Cardiac septum (tissue), 1 donor: ENCODE measurements around the gene UNC13A. TPM values are rescaled to one million over a fixed set of nuclear protein-coding genes. Genes with fewer than 3 reads are reported as not detected.

Experiments used
- DNase-seq: peaks from one replicate; pipeline ENCODE4 v3.0.0-alpha.2; 2020; ENCODE audit warnings: low spot score
- intact Hi-C: fragments of 100-400 bp; cut with DNase I; formaldehyde crosslinking; loops from one replicate; pipeline ENCODE4 v1.14.0; 2022
- total RNA-seq: library from RNA; stranded (reverse); fragmentation: NEBNext Ultra II Directional; extraction: Animal tissue kit (Norgen Biotek cat#: 25700); gene quantifications from one replicate; pipeline ENCODE4 v1.2.1, GENCODE V29; 2021
- donor health status: DM: no; HTN: no; CAD: no.

The UNC13A gene
- total RNA-seq, 1 donor from 2014 or later = 0.30 TPM

GRCh38 chr19:17677002-17677401, 11.2 kb downstream of the UNC13A start:
- intact Hi-C loops = no loop called here
- no peak for DNase-seq

- no peak for DNase-seq
- intact Hi-C loops = no loop called here
Measured at GRCh38 chr19:17676295-17676694, 11.9 kb downstream of the UNC13A start.

GRCh38 chr19:17673937-17674799, 14.0 kb downstream of the UNC13A start:
- intact Hi-C loops = no loop called here
- DNase-seq = no peak

- no peak for DNase-seq
- intact Hi-C loops = no loop called here
Measured at GRCh38 chr19:17671906-17672305, 16.2 kb downstream of the UNC13A start.

- no peak for DNase-seq
- intact Hi-C loops = no loop called here
Measured at GRCh38 chr19:17669419-17669818, 18.7 kb downstream of the UNC13A start.

- DNase-seq = no peak
- intact Hi-C loops = no loop called here
Measured at GRCh38 chr19:17665058-17665457, 23.1 kb downstream of the UNC13A start.

- intact Hi-C loops = no loop called here
- DNase-seq = no peak
Measured at GRCh38 chr19:17659996-17660395, 28.2 kb downstream of the UNC13A start.

- intact Hi-C loops = no loop called here
- no peak for DNase-seq
Measured at GRCh38 chr19:17658666-17659065, 29.5 kb downstream of the UNC13A start.

- intact Hi-C loops = no loop called here
Measured at GRCh38 chr19:17658240-17658639, 29.9 kb downstream of the UNC13A start.

GRCh38 chr19:17656970-17657369, 31.2 kb downstream of the UNC13A start:
- intact Hi-C loops = no loop called here
- DNase-seq = no peak

More at GRCh38 chr19:17658240-17658639, 29.9 kb downstream of the UNC13A start:
- no peak for DNase-seq

GRCh38 chr19:17655751-17656472, 32.2 kb downstream of the UNC13A start:
- DNase-seq = no peak
- intact Hi-C loops = no loop called here

- no peak for DNase-seq
- intact Hi-C loops = no loop called here
Measured at GRCh38 chr19:17654993-17655392, 33.2 kb downstream of the UNC13A start.

- intact Hi-C loops = no loop called here
- no peak for DNase-seq
Measured at GRCh38 chr19:17652627-17653026, 35.5 kb downstream of the UNC13A start.

- intact Hi-C loops = no loop called here
- DNase-seq = no peak
Measured at GRCh38 chr19:17648786-17649185, 39.4 kb downstream of the UNC13A start.

GRCh38 chr19:17648097-17648660, 40.0 kb downstream of the UNC13A start:
- no peak for DNase-seq
- intact Hi-C loops = no loop called here

GRCh38 chr19:17647071-17648020, 40.8 kb downstream of the UNC13A start:
- intact Hi-C loops = no loop called here
- DNase-seq = no peak

- DNase-seq = no peak
- intact Hi-C loops = no loop called here
Measured at GRCh38 chr19:17646441-17646840, 41.7 kb downstream of the UNC13A start.

- intact Hi-C loops = no loop called here
- DNase-seq = no peak
Measured at GRCh38 chr19:17645339-17645963, 42.7 kb downstream of the UNC13A start.

- DNase-seq = no peak
- intact Hi-C loops = no loop called here
Measured at GRCh38 chr19:17642656-17643055, 45.5 kb downstream of the UNC13A start.
